Stimulated activated CD8-positive, alpha-beta memory T cell treated with anti-CD3 and anti-CD28 coated beads, Interleukin-12 subunit alpha, Interleukin-12 subunit beta, amount 100 ng/mL, for 1 hour (primary cell): ENCODE data around the gene OCRL.
"Not testable (repeated sequence)": the region's sequence is repeated elsewhere in the genome, so short reads cannot be mapped to it uniquely, and the experiment has no call there.

Experiments
- DNase-seq: peaks from one replicate; pipeline ENCODE4 v3.0.0-alpha.2; 2020; ENCODE audit warnings: low read depth

The OCRL gene

GRCh38 chrX:129534816-129535578 is 5.1 kb upstream of the OCRL start:
- no peak for DNase-seq

- DNase-seq, result no peak
Measured at GRCh38 chrX:129540722-129541184, 694 bp downstream of the OCRL start.

- DNase-seq, result no peak
Measured at GRCh38 chrX:129544780-129545179, 4.7 kb downstream of the OCRL start.

- DNase-seq, result no peak
Measured at GRCh38 chrX:129545408-129545807, 5.3 kb downstream of the OCRL start.

GRCh38 chrX:129549124-129549523 is 9.1 kb downstream of the OCRL start:
- DNase-seq, result no peak

- no peak for DNase-seq
Measured at GRCh38 chrX:129553619-129554288, 13.7 kb downstream of the OCRL start.

GRCh38 chrX:129554816-129555215 is 14.8 kb downstream of the OCRL start:
- DNase-seq, result not testable (repeated sequence)

GRCh38 chrX:129556806-129557315 is 16.8 kb downstream of the OCRL start:
- DNase-seq, result no peak

GRCh38 chrX:129557844-129558480 is 17.9 kb downstream of the OCRL start:
- DNase-seq, result no peak

- DNase-seq, result no peak
Measured at GRCh38 chrX:129559783-129560182, 19.7 kb downstream of the OCRL start.

GRCh38 chrX:129561453-129561852 is 21.4 kb downstream of the OCRL start:
- DNase-seq, result no peak

- DNase-seq, result not testable (repeated sequence)
Measured at GRCh38 chrX:129564345-129564744, 24.3 kb downstream of the OCRL start.

GRCh38 chrX:129565046-129565650 is 25.1 kb downstream of the OCRL start:
- no peak for DNase-seq

GRCh38 chrX:129566073-129566472 is 26.0 kb downstream of the OCRL start:
- DNase-seq, result no peak

- DNase-seq, result no peak
Measured at GRCh38 chrX:129568349-129568748, 28.3 kb downstream of the OCRL start.

- no peak for DNase-seq
Measured at GRCh38 chrX:129572422-129572821, 32.4 kb downstream of the OCRL start.

- not testable (repeated sequence) for DNase-seq
Measured at GRCh38 chrX:129573652-129574051, 33.6 kb downstream of the OCRL start.

GRCh38 chrX:129574214-129574613 is 34.2 kb downstream of the OCRL start:
- DNase-seq, result no peak

- no peak for DNase-seq
Measured at GRCh38 chrX:129576539-129576938, 36.5 kb downstream of the OCRL start.

GRCh38 chrX:129577473-129577872 is 37.4 kb downstream of the OCRL start:
- no peak for DNase-seq

- no peak for DNase-seq
Measured at GRCh38 chrX:129577877-129578276, 37.8 kb downstream of the OCRL start.

- DNase-seq, result no peak
Measured at GRCh38 chrX:129581904-129582303, 41.8 kb downstream of the OCRL start.
